HepG2 (cell line): ENCODE results near the gene RHOG. TPM values are rescaled to one million over a fixed set of nuclear protein-coding genes. Genes with fewer than 3 reads are reported as not detected.

Experiments used
- ARNTL ChIP-seq: sonication (generic); formaldehyde crosslinking; IDR thresholded peaks from 2 replicates; pipeline ENCODE4 v1.4.0; 2020; ENCODE audit warnings: mild to moderate bottlenecking, missing genetic modification reagents
- DRAP1 ChIP-seq: IDR thresholded peaks from 2 replicates; pipeline ENCODE4 v1.6.1; 2016; ENCODE audit warnings: missing genetic modification reagents, missing compliant biosample characterization
- ERF ChIP-seq: IDR thresholded peaks from 2 replicates; pipeline ENCODE4 v1.6.1; 2018; ENCODE audit warnings: missing biosample characterization, missing genetic modification reagents
- HDAC1 ChIP-seq: sonication (generic); formaldehyde crosslinking; IDR thresholded peaks from 2 replicates; pipeline ENCODE4 v1.5.1; 2020; ENCODE audit warnings: mild to moderate bottlenecking, missing genetic modification reagents
- HINFP ChIP-seq: sonication (generic); formaldehyde crosslinking; IDR thresholded peaks from 2 replicates; pipeline ENCODE4 v1.4.0; 2020; ENCODE audit warnings: low read depth, mild to moderate bottlenecking, missing genetic modification reagents
- IRF9 ChIP-seq: sonication (generic); formaldehyde crosslinking; IDR thresholded peaks from 2 replicates; pipeline ENCODE4 v1.8.0; 2022; ENCODE audit warnings: missing genetic modification reagents, mild to moderate bottlenecking, borderline replicate concordance
- NFIC ChIP-seq: IDR thresholded peaks from 2 replicates; pipeline ENCODE4 v1.6.1; 2012; ENCODE audit warnings: mild to moderate bottlenecking, low read length, inconsistent platforms
- PHF8 ChIP-seq: sonication (generic); formaldehyde crosslinking; IDR thresholded peaks from 2 replicates; pipeline ENCODE4 v1.5.0; 2020; ENCODE audit warnings: missing genetic modification reagents
- PRDM4 ChIP-seq: sonication (generic); formaldehyde crosslinking; IDR thresholded peaks from 2 replicates; pipeline ENCODE4 v1.9.0; 2021; ENCODE audit warnings: missing genetic modification reagents, borderline replicate concordance
- RBM39 ChIP-seq: fragments of 200-400 bp; formaldehyde crosslinking; IDR thresholded peaks from one replicate; pipeline ENCODE4 v1.6.1; 2018; ENCODE audit warnings: antibody characterized with exemption, mild to moderate bottlenecking, low read depth, low read length; ENCODE audit not compliant: poor library complexity, severe bottlenecking
- SOX5 ChIP-seq: IDR thresholded peaks from 2 replicates; pipeline ENCODE4 v1.6.1; 2016; ENCODE audit warnings: borderline replicate concordance
- ZBTB14 ChIP-seq: sonication (generic); formaldehyde crosslinking; IDR thresholded peaks from 2 replicates; pipeline ENCODE4 v1.4.0; 2020; ENCODE audit warnings: missing genetic modification reagents
- ZIK1 ChIP-seq: sonication (generic); formaldehyde crosslinking; IDR thresholded peaks from 2 replicates; pipeline ENCODE4 v1.5.0; 2020; ENCODE audit warnings: mild to moderate bottlenecking, low read depth, missing genetic modification reagents, borderline replicate concordance
- ZNF264 ChIP-seq: sonication (generic); formaldehyde crosslinking; IDR thresholded peaks from 2 replicates; pipeline ENCODE4 v1.4.0; 2020; ENCODE audit warnings: missing genetic modification reagents
- ZNF276 ChIP-seq: sonication (generic); formaldehyde crosslinking; IDR thresholded peaks from 2 replicates; pipeline ENCODE4 v1.4.0; 2020; ENCODE audit warnings: mild to moderate bottlenecking, low read depth, missing genetic modification reagents
- ZNF34 ChIP-seq: sonication (generic); formaldehyde crosslinking; IDR thresholded peaks from 2 replicates; pipeline ENCODE4 v1.4.0; 2020; ENCODE audit warnings: mild to moderate bottlenecking, missing genetic modification reagents, borderline replicate concordance
- ZNF354B ChIP-seq: sonication (generic); formaldehyde crosslinking; IDR thresholded peaks from 2 replicates; pipeline ENCODE4 v1.8.0; 2022; ENCODE audit warnings: mild to moderate bottlenecking, missing genetic modification reagents
- ZNF7 ChIP-seq: IDR thresholded peaks from 2 replicates; pipeline ENCODE4 v1.6.1; 2016; ENCODE audit warnings: missing biosample characterization, missing genetic modification reagents
- ZNF709 ChIP-seq: sonication (generic); formaldehyde crosslinking; IDR thresholded peaks from 2 replicates; pipeline ENCODE4 v1.5.0; 2020; ENCODE audit warnings: mild to moderate bottlenecking, missing genetic modification reagents
- ZNF790 ChIP-seq: sonication (generic); formaldehyde crosslinking; IDR thresholded peaks from 2 replicates; pipeline ENCODE4 v1.8.0; 2022; ENCODE audit warnings: missing genetic modification reagents, mild to moderate bottlenecking, borderline replicate concordance
- ZNF891 ChIP-seq: sonication (generic); formaldehyde crosslinking; IDR thresholded peaks from 2 replicates; pipeline ENCODE4 v1.5.0; 2020; ENCODE audit warnings: mild to moderate bottlenecking, missing genetic modification reagents
- polyA plus RNA-seq, 8 experiments: library from polyadenylated mRNA; depleted of rRNA in 3 of 8; stranded (reverse) in 7 of 8; unstranded in 1 of 8; fragments of >200 nt; fragmentation: Illumina TruSeq in 4 of 8; extraction: Trizol in 4 of 8; gene quantifications; 2 replicates each; pipeline versions ENCODE4 v1.2.1 to v1.2.3, GENCODE V29; 2011 to 2016; ENCODE audit warnings: low read depth in 4 of 8, missing spikeins in 1 of 8, mixed read lengths in 1 of 8; ENCODE audit not compliant: insufficient read depth in 1 of 8
- total RNA-seq, 5 experiments: library from RNA; depleted of rRNA; stranded (reverse); fragments of >200 nt; fragmentation: Illumina TruSeq; extraction: Trizol; gene quantifications; 2 replicates each; pipeline ENCODE4 v1.2.3, GENCODE V29; 2016; ENCODE audit warnings: low read depth in 1 of 5

RHOG gene
- total and polyA plus RNA-seq, 2 of the 13 experiments (the other 11 are each of a cell fraction or from before 2014, with no cell fraction given), result 7.7 to 23.4 TPM

GRCh38 chr11:3840870-3841425, at the start of gene RHOG (continued):
- TF ChIP-seq ZNF7 (CRISPR knock-in tag), result no peak
- no peak for TF ChIP-seq ZBTB14 (CRISPR knock-in tag)
- no peak for TF ChIP-seq IRF9 (CRISPR knock-in tag)
- no peak for TF ChIP-seq ERF (CRISPR knock-in tag)
- no peak for TF ChIP-seq ZNF34 (CRISPR knock-in tag)
- TF ChIP-seq ZNF709 (CRISPR knock-in tag), result no peak
- no peak for TF ChIP-seq ZNF891 (CRISPR knock-in tag)
- no peak for TF ChIP-seq ZNF276 (CRISPR knock-in tag)
- TF ChIP-seq HDAC1 (CRISPR knock-in tag), result no peak
- TF ChIP-seq RBM39, result peak; percentile 1
- no peak for TF ChIP-seq HINFP
- TF ChIP-seq ZNF264, result no peak
- peak; percentile 50; the same call in 1 of the 2 replicates for TF ChIP-seq PHF8
- no peak for TF ChIP-seq ZNF354B (CRISPR knock-in tag)
- no peak for TF ChIP-seq ARNTL (CRISPR knock-in tag)
- no peak for TF ChIP-seq DRAP1 (CRISPR knock-in tag)
- TF ChIP-seq SOX5 (CRISPR knock-in tag), result no peak
- no peak for TF ChIP-seq PRDM4 (CRISPR knock-in tag)
- no peak for TF ChIP-seq ZNF790 (CRISPR knock-in tag)
- no peak for TF ChIP-seq ZIK1 (CRISPR knock-in tag)
- TF ChIP-seq NFIC, result no peak
